OCI-LY1 (cell line): ENCODE data around the gene SHMT1.

Experiments used
- CTCF ChIP-seq: fragments of 200-600 bp; sonication (generic), shearing (Covaris generic); IDR thresholded peaks from 2 replicates; pipeline ENCODE4 v1.5.1; 2017; ENCODE audit warnings: mild to moderate bottlenecking, antibody characterized with exemption, low read length, moderate library complexity, mixed read lengths
- EZH2 ChIP-seq: fragments of 200-600 bp; sonication (generic), shearing (Covaris generic); IDR thresholded peaks from 2 replicates; pipeline ENCODE4 v1.8.0; 2017; ENCODE audit warnings: borderline replicate concordance, mixed run types, mild to moderate bottlenecking, antibody characterized with exemption, low read length, moderate library complexity, mixed read lengths

- TF ChIP-seq CTCF = no peak
- no peak for TF ChIP-seq EZH2
Measured at GRCh38 chr17:18327556-18327955, 35.8 kb downstream of the SHMT1 start.
